AG09319 (cell line): ENCODE results near the gene OPA3.
A peak's percentile ranks its signal among the peaks of the same experiment; 100 is the strongest.

Source experiments
- DNase-seq: peaks from one replicate; pipeline ENCODE4 v3.0.0-alpha.2; 2010; ENCODE audit warnings: low read depth; ENCODE audit errors: extremely low read depth
- CTCF ChIP-seq: IDR thresholded peaks from 2 replicates; pipeline ENCODE4 v1.5.1; 2011; ENCODE audit warnings: low read depth, mild to moderate bottlenecking, inconsistent platforms, low read length, moderate library complexity

OPA3 gene

GRCh38 chr19:45587873-45588272, 3.3 kb upstream of the OPA3 start:
- no peak for DNase-seq
- TF ChIP-seq CTCF, result no peak

GRCh38 chr19:45585158-45585577, 566 bp upstream of the OPA3 start:
- no peak for DNase-seq
- no peak for TF ChIP-seq CTCF

GRCh38 chr19:45581576-45581975, 3.0 kb downstream of the OPA3 start:
- TF ChIP-seq CTCF, result no peak
- no peak for DNase-seq

GRCh38 chr19:45578861-45579260, 5.7 kb downstream of the OPA3 start:
- no peak for TF ChIP-seq CTCF
- DNase-seq, result no peak

GRCh38 chr19:45577111-45577905, 7.3 kb downstream of the OPA3 start:
- peak; percentile 32 for DNase-seq

GRCh38 chr19:45576682-45577081, 7.9 kb downstream of the OPA3 start:
- DNase-seq, result no peak
- TF ChIP-seq CTCF, result no peak

More at GRCh38 chr19:45577111-45577905, 7.3 kb downstream of the OPA3 start:
- no peak for TF ChIP-seq CTCF

- TF ChIP-seq CTCF, result no peak
- no peak for DNase-seq
Observed at GRCh38 chr19:45575216-45575615, 9.4 kb downstream of the OPA3 start.
